GM23248 (cell line): Measurements from ENCODE around the gene ATP13A3. TPM values are rescaled to one million over a fixed set of nuclear protein-coding genes. Genes with fewer than 3 reads are reported as not detected.

ENCODE experiments used
- DNase-seq: peaks from one replicate; pipeline ENCODE4 v3.0.0-alpha.2; 2015
- H2AFZ ChIP-seq: fragments of 200-600 bp; sonication (generic); 2 replicates; pipeline ENCODE4 v1.6.1; 2016; ENCODE audit warnings: antibody characterized with exemption
- H3F3A ChIP-seq: fragments of 200-600 bp; sonication (generic); 2 replicates; pipeline ENCODE4 v1.6.1; 2016; ENCODE audit warnings: mild to moderate bottlenecking, antibody characterized with exemption, mixed run types; ENCODE audit not compliant: insufficient read depth
- H3K27ac ChIP-seq: fragments of 200-600 bp; sonication (generic); 2 replicates; pipeline ENCODE4 v1.5.1; 2016; ENCODE audit warnings: mild to moderate bottlenecking
- H3K27me3 ChIP-seq: fragments of 200-600 bp; sonication (generic); replicated peaks from 2 replicates; pipeline ENCODE4 v1.6.1; 2016; ENCODE audit warnings: mild to moderate bottlenecking; ENCODE audit not compliant: insufficient read depth
- H3K36me3 ChIP-seq: fragments of 200-600 bp; sonication (generic); 2 replicates; pipeline ENCODE4 v1.6.1; 2016; ENCODE audit warnings: low read depth, mild to moderate bottlenecking
- H3K4me1 ChIP-seq: fragments of 200-600 bp; sonication (generic); 2 replicates; pipeline ENCODE4 v1.6.1; 2016; ENCODE audit warnings: mild to moderate bottlenecking; ENCODE audit not compliant: insufficient read depth
- H3K4me2 ChIP-seq: fragments of 200-600 bp; sonication (generic); one replicate; pipeline ENCODE4 v1.6.1; 2016; ENCODE audit warnings: mild to moderate bottlenecking; ENCODE audit not compliant: unreplicated experiment
- H3K4me3 ChIP-seq: fragments of 200-600 bp; sonication (generic); 2 replicates; pipeline ENCODE4 v1.5.1; 2016; ENCODE audit warnings: mild to moderate bottlenecking
- H3K79me2 ChIP-seq: fragments of 200-600 bp; sonication (generic); 2 replicates; pipeline ENCODE4 v1.6.1; 2016; ENCODE audit warnings: mild to moderate bottlenecking; ENCODE audit not compliant: insufficient read depth
- H3K9ac ChIP-seq: fragments of 200-600 bp; sonication (generic); 2 replicates; pipeline ENCODE4 v1.6.1; 2016; ENCODE audit warnings: mild to moderate bottlenecking
- H3K9me2 ChIP-seq: fragments of 200-600 bp; sonication (generic); 2 replicates; pipeline ENCODE4 v1.6.1; 2016; ENCODE audit warnings: mixed run types, mild to moderate bottlenecking, moderate library complexity; ENCODE audit not compliant: insufficient read depth
- H3K9me3 ChIP-seq: fragments of 200-600 bp; sonication (generic); one replicate; pipeline ENCODE4 v1.6.1; 2017; ENCODE audit warnings: low read depth
- H4K20me1 ChIP-seq: fragments of 200-600 bp; sonication (generic); 2 replicates; pipeline ENCODE4 v1.6.0; 2016; ENCODE audit not compliant: insufficient read depth
- EZH2 ChIP-seq: fragments of 200-600 bp; sonication (generic); IDR thresholded peaks from 2 replicates; pipeline ENCODE4 v1.6.1; 2018; ENCODE audit warnings: antibody characterized with exemption, mild to moderate bottlenecking; ENCODE audit not compliant: insufficient read depth, poor library complexity, severe bottlenecking
- EZH2phosphoT487 ChIP-seq: fragments of 200-600 bp; sonication (generic); IDR thresholded peaks from 2 replicates; pipeline ENCODE4 v1.6.1; 2018; ENCODE audit warnings: antibody characterized with exemption, moderate library complexity, mild to moderate bottlenecking, low read depth; ENCODE audit not compliant: insufficient read depth
- whole genome bisulfite sequencing, 2 experiments: methylation state at CpG; one replicate each; pipeline ENCODE4 v1.1.6; 2015 to 2017; ENCODE audit warnings: low lambda C conversion rate in 2 of 2, low coverage in 1 of 2; ENCODE audit errors: missing lambda C conversion rate in 2 of 2; 5-methylcytosine and 5-hydroxymethylcytosine counted together
- in situ Hi-C: fragments of 300-500 bp; cut with MboI; formaldehyde crosslinking; loops from 2 replicates; pipeline ENCODE4 v1.15.0; 2020
- polyA plus RNA-seq: library from polyadenylated mRNA; unstranded; fragments of >200 nt; fragmentation: Nextera tagmentation; extraction: Ambion mirVana; gene quantifications from 2 replicates; pipeline ENCODE4 v1.2.1, GENCODE V29; 2016
- total RNA-seq: library from RNA; depleted of rRNA; stranded (reverse); fragments of >200 nt; shearing (Covaris generic); gene quantifications from 2 replicates; pipeline ENCODE4 v1.2.3, GENCODE V29; 2014

Gene ATP13A3
- total and polyA plus RNA-seq, 2 experiments from 2014 or later = 22.3 to 232 TPM

DNA sequence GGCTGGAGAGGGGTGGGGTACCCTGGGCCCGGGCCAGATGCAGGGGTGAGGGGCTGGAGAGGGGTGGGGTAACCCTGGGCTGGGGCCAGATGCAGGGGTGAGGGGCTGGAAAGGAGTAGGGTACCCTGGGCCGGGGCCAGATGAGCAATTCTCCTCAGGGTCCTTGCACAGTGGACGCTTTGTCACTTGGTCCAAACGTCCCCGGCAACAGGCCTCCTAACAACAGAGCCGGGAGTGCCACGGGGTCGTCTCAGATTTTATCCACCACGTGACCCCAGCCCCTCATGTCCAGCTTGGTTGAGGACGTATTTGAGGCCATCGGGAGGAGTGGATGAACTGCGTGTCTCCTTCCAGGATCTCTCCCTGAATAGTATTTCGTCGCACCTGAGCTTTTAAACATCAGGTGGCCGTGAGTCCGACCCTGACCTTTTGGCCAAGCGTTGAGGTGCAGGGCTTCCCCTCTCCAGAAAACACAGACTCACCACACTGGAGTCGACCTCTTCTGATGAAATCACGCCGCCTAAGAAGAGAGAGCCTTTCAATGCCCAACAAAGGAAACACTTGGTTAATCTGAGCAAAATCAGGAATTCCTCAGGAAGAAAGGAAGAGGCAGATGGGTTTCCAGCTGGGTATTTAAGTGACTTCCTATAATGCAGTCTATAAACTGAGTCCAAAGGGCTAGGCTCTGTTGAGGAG, 104.5 kb downstream of the ATP13A3 start:
- Histone ChIP-seq H3K9ac (no peak overlapping the region), H3K36me3 (no peaks in the 10 kb centered on the region), H3K79me2 (no peaks in the 10 kb centered on the region), H2AFZ (no peak overlapping the region), H3F3A (no peaks in the 10 kb centered on the region), H3K4me1 (no peaks in the 10 kb centered on the region; the same call in 1 of the 2 replicates), H3K9me3 (no peaks in the 10 kb centered on the region), H3K9me2 (no peaks in the 10 kb centered on the region), H3K27me3 (peaks cover 4% of the 10 kb centered on the region; the same call in 1 of the 2 replicates), H3K27ac (no peak overlapping the region), H3K4me2 (no peak overlapping the region), H4K20me1 (no peaks in the 10 kb centered on the region), H3K4me3 (no peak overlapping the region)
- in situ Hi-C loops = no loop called here
- no peak for TF ChIP-seq EZH2
- no peak for TF ChIP-seq EZH2phosphoT487
- WGBS, 2 experiments = 89 to 92% methylated on average over 17 to 20 of the region's 20 CpGs
- no peak for DNase-seq

DNA sequence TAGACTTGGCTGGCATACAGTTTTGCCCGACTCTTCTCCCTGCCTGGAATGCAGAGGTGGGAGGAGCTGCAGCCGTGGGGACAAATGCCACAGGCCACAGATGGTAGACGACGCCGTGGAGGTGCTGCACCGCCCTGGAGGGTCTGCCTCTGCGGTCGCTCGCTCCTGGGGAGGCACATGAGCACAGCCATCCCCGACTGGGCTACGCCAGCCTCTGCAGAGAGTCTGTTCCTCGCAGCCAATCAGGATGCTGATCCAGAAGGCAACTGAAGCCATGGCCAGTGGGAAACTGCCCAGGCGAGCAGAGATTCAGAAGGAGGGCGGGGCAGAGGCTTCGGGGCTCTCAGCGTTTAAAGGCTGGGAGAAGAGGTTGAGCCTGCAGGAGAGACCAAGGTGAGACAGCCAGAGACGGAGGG, 105.3 kb downstream of the ATP13A3 start:
- no peaks in the 10 kb centered on the region for H3K36me3 ChIP-seq
- in situ Hi-C loops = no loop called here
- DNase-seq = no peak

DNA sequence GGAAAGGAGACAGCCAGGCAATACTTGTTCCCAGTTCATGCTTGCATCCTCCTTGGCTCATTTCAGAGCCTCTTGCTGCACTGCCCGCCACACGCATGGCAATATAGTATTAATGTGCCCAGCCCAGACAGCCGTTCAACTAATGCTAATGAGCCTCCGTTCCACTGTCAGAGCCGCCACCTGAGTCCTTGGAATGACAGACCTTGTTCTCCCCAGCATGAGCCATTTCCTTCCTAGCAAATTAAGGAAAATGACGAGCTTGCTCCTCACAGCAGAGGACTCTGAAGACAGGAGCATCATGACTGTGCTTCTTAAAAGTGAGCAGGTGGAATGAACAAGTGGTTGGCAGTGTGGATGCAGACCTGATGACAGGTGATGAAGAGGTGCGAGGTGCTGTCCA, 106.5 kb downstream of the ATP13A3 start:
- H2AFZ ChIP-seq = no peak overlapping the region

More for the DNA sequence above, 105.3 kb downstream of the ATP13A3 start:
- no peak for TF ChIP-seq EZH2
- no peak for TF ChIP-seq EZH2phosphoT487
- Histone ChIP-seq H3F3A (no peaks in the 10 kb centered on the region), H3K4me1 (no peaks in the 10 kb centered on the region; the same call in 1 of the 2 replicates), H2AFZ (no peak overlapping the region), H4K20me1 (no peaks in the 10 kb centered on the region), H3K27me3 (peaks cover 4% of the 10 kb centered on the region; the same call in 1 of the 2 replicates), H3K9me3 (no peaks in the 10 kb centered on the region), H3K9me2 (no peaks in the 10 kb centered on the region), H3K79me2 (no peaks in the 10 kb centered on the region), H3K4me3 (no peak overlapping the region), H3K27ac (no peak overlapping the region), H3K9ac (no peak overlapping the region), H3K4me2 (no peak overlapping the region)
- WGBS, 2 experiments = 58 to 60% methylated on average over 17 of the region's 17 CpGs

DNA sequence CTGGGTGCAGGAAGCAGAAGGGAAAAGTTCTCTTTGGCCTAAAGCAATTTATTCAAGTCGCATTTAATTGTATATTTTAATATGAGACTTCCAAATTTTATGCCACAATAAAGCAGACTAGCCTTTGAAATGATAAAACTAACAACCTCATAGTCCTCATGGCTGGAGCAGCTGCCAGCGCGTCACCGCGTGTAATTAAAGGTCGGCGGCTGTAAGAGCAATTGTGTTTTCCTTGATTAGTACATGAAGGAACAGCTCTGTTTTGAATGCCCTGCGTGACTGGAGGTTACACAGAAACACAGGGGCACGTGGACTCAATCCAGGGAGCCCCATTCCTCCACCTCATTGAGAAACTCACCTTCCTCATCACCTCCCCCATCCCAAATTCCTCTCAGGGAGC, 107.2 kb downstream of the ATP13A3 start:
- DNase-seq = no peak
- H3K36me3 ChIP-seq = no peaks in the 10 kb centered on the region
- no peak overlapping the region for H2AFZ ChIP-seq
- no peaks in the 10 kb centered on the region for H3K9me3 ChIP-seq
- H4K20me1 ChIP-seq = no peaks in the 10 kb centered on the region
- H3K4me1 ChIP-seq = no peaks in the 10 kb centered on the region; the same call in 1 of the 2 replicates
- no peak overlapping the region for H3K4me2 ChIP-seq
- no peak for TF ChIP-seq EZH2phosphoT487
- TF ChIP-seq EZH2 = no peak
- H3K9me2 ChIP-seq = no peaks in the 10 kb centered on the region
- 91% methylated on average over 9 of the region's 9 CpGs for WGBS, 2 experiments
- H3K4me3 ChIP-seq = no peak overlapping the region
- H3K79me2 ChIP-seq = no peaks in the 10 kb centered on the region
- no peak overlapping the region for H3K9ac ChIP-seq
- H3K27ac ChIP-seq = no peak overlapping the region
- in situ Hi-C loops = no loop called here
- no peaks in the 10 kb centered on the region; the same call in 1 of the 2 replicates for H3K27me3 ChIP-seq
- H3F3A ChIP-seq = no peaks in the 10 kb centered on the region

More for the DNA sequence above, 106.5 kb downstream of the ATP13A3 start:
- Histone ChIP-seq H3K4me3 (no peak overlapping the region), H3K9me3 (no peaks in the 10 kb centered on the region), H3F3A (no peaks in the 10 kb centered on the region), H3K79me2 (no peaks in the 10 kb centered on the region), H3K27ac (no peak overlapping the region), H3K9ac (no peak overlapping the region), H3K4me2 (no peak overlapping the region), H4K20me1 (no peaks in the 10 kb centered on the region), H3K4me1 (no peaks in the 10 kb centered on the region; the same call in 1 of the 2 replicates), H3K27me3 (no peaks in the 10 kb centered on the region; the same call in 1 of the 2 replicates), H3K36me3 (no peaks in the 10 kb centered on the region), H3K9me2 (no peaks in the 10 kb centered on the region)
- in situ Hi-C loops = no loop called here
- TF ChIP-seq EZH2phosphoT487 (no peak), EZH2 (no peak)
- no peak for DNase-seq
- whole genome bisulfite sequencing, 2 experiments = 87 to 90% methylated on average over 7 of the region's 7 CpGs
